Gastrocnemius medialis (tissue), 4 donors: Measurements from ENCODE around the gene SHB.

Experiments used
- CTCF ChIP-seq, 5 experiments: fragments of 450-650 bp in 3 of 5; fragments of 200-600 bp in 2 of 5; sonication (generic) in 2 of 5; IDR thresholded peaks in 4 of 5; conservative IDR thresholded peaks in 1 of 5; 1 replicate in 4 of 5; 2 replicates in 1 of 5; pipeline ENCODE4 v1.5.1; 2016 to 2019; ENCODE audit warnings: antibody characterized with exemption in 5 of 5, mild to moderate bottlenecking in 3 of 5, moderate library complexity in 3 of 5
- POLR2A ChIP-seq, 2 donors: fragments of 450-650 bp; IDR thresholded peaks; one replicate each; pipeline ENCODE4 v1.6.1; 2017; ENCODE audit warnings: antibody characterized with exemption in 2 of 2, mild to moderate bottlenecking in 2 of 2, moderate library complexity in 2 of 2

DNA sequence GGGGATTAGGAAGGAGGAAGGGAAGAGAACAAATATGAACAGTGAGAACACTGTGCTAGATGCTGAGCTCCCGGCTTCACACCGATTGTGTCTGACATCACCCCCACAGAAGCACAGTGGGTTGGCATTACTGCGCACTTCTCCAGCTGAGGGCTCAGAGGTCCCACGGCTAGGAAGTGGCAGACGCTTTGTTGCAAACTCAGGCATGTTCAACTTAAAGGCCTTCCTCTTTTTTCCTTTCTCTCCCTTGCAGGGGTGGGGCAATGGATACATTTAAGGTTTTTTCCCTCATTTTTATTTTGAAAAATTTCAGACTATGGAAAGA lies 15.5 kb upstream of the SHB start:
- TF ChIP-seq CTCF (IDR thresholded peaks at IDR 0.05 in 4 of 5, conservative IDR thresholded peaks at IDR 0.05 in 1 of 5): no peak
- TF ChIP-seq POLR2A (IDR thresholded peaks at IDR 0.05): no peak
